Natural killer cell (primary cell): ENCODE measurements around the gene NPFFR1. TPM values are rescaled to one million over a fixed set of nuclear protein-coding genes. Genes with fewer than 3 reads are reported as not detected.

Experiments
- ATAC-seq, 3 donors: fragments of 150-1000 bp in 2 of 3; fragments of 200-7000 bp in 1 of 3; cut with Tn5 transposase; 1 replicate in 1 of 3; 2 replicates in 2 of 3; pipeline ENCODE4 v1.10.0; 2021; ENCODE audit warnings: mild to moderate bottlenecking in 2 of 3, moderate library complexity in 2 of 3
- DNase-seq, 2 donors: peaks; one replicate each; pipeline versions ENCODE4 v3.0.0 to v3.0.0-alpha.2; 2013 to 2021; ENCODE audit warnings: mixed read lengths in 1 of 2
- H3K27ac ChIP-seq: one replicate; pipeline ENCODE4 v1.5.1; 2013; ENCODE audit warnings: mild to moderate bottlenecking, low read length
- H3K27me3 ChIP-seq: one replicate; pipeline ENCODE4 v1.6.1; 2013; ENCODE audit warnings: low read length; ENCODE audit not compliant: control insufficient read depth, insufficient read depth
- H3K36me3 ChIP-seq: one replicate; pipeline ENCODE4 v1.6.1; 2013; ENCODE audit warnings: low read length; ENCODE audit not compliant: control insufficient read depth, insufficient read depth
- H3K4me1 ChIP-seq: one replicate; pipeline ENCODE4 v1.6.1; 2013; ENCODE audit warnings: low read length; ENCODE audit not compliant: control insufficient read depth, insufficient read depth
- H3K4me3 ChIP-seq: one replicate; pipeline ENCODE4 v1.5.1; 2013; ENCODE audit warnings: low read length
- H3K9me3 ChIP-seq: one replicate; pipeline ENCODE4 v1.6.1; 2013; ENCODE audit warnings: low read length; ENCODE audit not compliant: control insufficient read depth, insufficient read depth
- H3K27ac Mint-ChIP-seq, 2 donors: one replicate each; pipeline ENCODE4 v1.8.0; 2022; ENCODE audit warnings: mild to moderate bottlenecking in 2 of 2, mixed read lengths in 2 of 2, moderate library complexity in 1 of 2
- H3K27me3 Mint-ChIP-seq, 2 donors: one replicate each; pipeline ENCODE4 v1.8.0; 2022; ENCODE audit warnings: low read depth in 2 of 2, mixed read lengths in 2 of 2
- H3K36me3 Mint-ChIP-seq: one replicate; pipeline ENCODE4 v1.8.0; 2022; ENCODE audit warnings: mixed read lengths
- H3K4me1 Mint-ChIP-seq, 2 donors: one replicate each; pipeline ENCODE4 v1.8.0; 2022; ENCODE audit warnings: mixed read lengths in 2 of 2
- H3K4me3 Mint-ChIP-seq: one replicate; pipeline ENCODE4 v1.8.0; 2022; ENCODE audit warnings: mild to moderate bottlenecking, moderate library complexity, mixed read lengths
- H3K9me3 Mint-ChIP-seq, 2 donors: one replicate each; pipeline ENCODE4 v1.8.0; 2022; ENCODE audit warnings: mixed read lengths in 2 of 2
- WGBS: methylation state at CpG from one replicate; pipeline ENCODE4 v1.1.7; 2013; ENCODE audit warnings: missing lambda C conversion rate; ENCODE audit not compliant: insufficient coverage; 5-methylcytosine and 5-hydroxymethylcytosine counted together
- intact Hi-C: fragments of 100-400 bp; cut with micrococcal nuclease; formaldehyde crosslinking; loops from one replicate; pipeline ENCODE4 v1.14.2; 2022
- total RNA-seq, 4 donors: library from RNA; stranded (reverse); fragments of 120-200 nt in 1 of 4; gene quantifications; one replicate each; pipeline versions ENCODE4 v1.2.3 to v1.2.4, GENCODE V29; 2013 to 2022
- TF ChIP-seq, protein P1 (sequence below): fragments of 200-600 bp; IDR thresholded peaks from one replicate; pipeline ENCODE4 v1.8.0; 2022; ENCODE audit warnings: antibody characterized with exemption

The NPFFR1 gene
- total RNA-seq, 3 donors from 2014 or later (not counting 1 experiment from before 2014, with no cell fraction given): 0.05 TPM; not detected in 2

GRCh38 chr10:70295926-70296325 is 12.1 kb upstream of the NPFFR1 start:
- Mint-ChIP-seq H3K9me3 (no peaks in the 10 kb centered on the region), H3K27ac (no peak overlapping the region), H3K4me1 (peaks cover 6 to 11% of the 10 kb centered on the region in 2 donors), H3K27me3 (no peaks in the 10 kb centered on the region), H3K4me3 (no peak overlapping the region), H3K36me3 (no peaks in the 10 kb centered on the region)
- Histone ChIP-seq H3K4me3 (no peak overlapping the region), H3K27ac (no peak overlapping the region), H3K27me3 (no peaks in the 10 kb centered on the region), H3K9me3 (no peaks in the 10 kb centered on the region), H3K36me3 (no peaks in the 10 kb centered on the region), H3K4me1 (peaks cover 29% of the 10 kb centered on the region)
- ATAC-seq: no peak
- intact Hi-C loops: no loop called here
- TF ChIP-seq, protein P1, sequence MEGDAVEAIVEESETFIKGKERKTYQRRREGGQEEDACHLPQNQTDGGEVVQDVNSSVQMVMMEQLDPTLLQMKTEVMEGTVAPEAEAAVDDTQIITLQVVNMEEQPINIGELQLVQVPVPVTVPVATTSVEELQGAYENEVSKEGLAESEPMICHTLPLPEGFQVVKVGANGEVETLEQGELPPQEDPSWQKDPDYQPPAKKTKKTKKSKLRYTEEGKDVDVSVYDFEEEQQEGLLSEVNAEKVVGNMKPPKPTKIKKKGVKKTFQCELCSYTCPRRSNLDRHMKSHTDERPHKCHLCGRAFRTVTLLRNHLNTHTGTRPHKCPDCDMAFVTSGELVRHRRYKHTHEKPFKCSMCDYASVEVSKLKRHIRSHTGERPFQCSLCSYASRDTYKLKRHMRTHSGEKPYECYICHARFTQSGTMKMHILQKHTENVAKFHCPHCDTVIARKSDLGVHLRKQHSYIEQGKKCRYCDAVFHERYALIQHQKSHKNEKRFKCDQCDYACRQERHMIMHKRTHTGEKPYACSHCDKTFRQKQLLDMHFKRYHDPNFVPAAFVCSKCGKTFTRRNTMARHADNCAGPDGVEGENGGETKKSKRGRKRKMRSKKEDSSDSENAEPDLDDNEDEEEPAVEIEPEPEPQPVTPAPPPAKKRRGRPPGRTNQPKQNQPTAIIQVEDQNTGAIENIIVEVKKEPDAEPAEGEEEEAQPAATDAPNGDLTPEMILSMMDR: no peak
- no peak for DNase-seq
- 90% methylated on average over 5 of the region's 7 CpGs for WGBS

GRCh38 chr10:70295321-70295720 is 11.5 kb upstream of the NPFFR1 start:
- ATAC-seq: no peak
- Histone ChIP-seq H3K4me1 (peaks cover 26% of the 10 kb centered on the region), H3K27ac (no peak overlapping the region), H3K9me3 (no peaks in the 10 kb centered on the region), H3K4me3 (no peak overlapping the region), H3K36me3 (no peaks in the 10 kb centered on the region), H3K27me3 (no peaks in the 10 kb centered on the region)
- Mint-ChIP-seq H3K9me3 (no peaks in the 10 kb centered on the region), H3K27ac (no peak overlapping the region), H3K27me3 (no peaks in the 10 kb centered on the region), H3K4me1 (peaks cover 6 to 11% of the 10 kb centered on the region in 2 donors), H3K36me3 (no peaks in the 10 kb centered on the region), H3K4me3 (no peak overlapping the region)
- WGBS: 89% methylated on average over 3 of the region's 3 CpGs
- TF ChIP-seq, protein P1: no peak
- intact Hi-C loops: no loop called here
- no peak for DNase-seq

DNA sequence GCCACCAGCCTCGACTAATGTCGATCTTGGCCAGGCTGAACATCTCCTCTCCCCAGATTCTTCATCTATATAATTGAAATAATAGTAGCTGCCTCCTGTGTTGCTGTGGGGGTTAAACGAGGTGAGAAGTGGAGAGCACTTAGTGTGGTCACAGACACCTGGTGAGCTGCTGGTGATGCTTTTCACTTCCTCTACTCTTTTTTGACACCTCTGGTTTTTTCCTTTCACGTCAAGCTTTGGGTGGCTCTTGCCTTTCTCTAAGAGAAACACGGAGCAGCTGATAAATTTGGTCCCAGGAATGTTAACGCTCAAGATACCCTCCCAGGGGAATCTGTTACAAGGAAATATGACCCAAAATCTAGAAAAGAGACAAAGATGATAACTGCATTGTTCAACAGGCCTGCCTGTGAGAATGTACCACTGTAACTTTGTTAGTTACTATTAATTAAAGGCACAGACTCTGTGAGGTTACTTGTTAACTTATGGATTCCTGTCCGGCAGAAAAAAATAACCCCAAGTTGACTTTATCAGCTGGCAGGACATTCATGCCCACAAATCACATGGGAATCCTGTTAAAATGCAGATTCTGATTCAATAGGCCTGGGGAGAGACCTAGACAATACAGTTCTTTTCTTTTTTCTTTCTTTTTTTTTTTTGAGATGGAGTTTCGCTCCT is 9.5 kb upstream of the NPFFR1 start:
- Histone ChIP-seq H3K36me3 (no peaks in the 10 kb centered on the region), H3K9me3 (no peaks in the 10 kb centered on the region), H3K4me1 (peaks cover 26% of the 10 kb centered on the region), H3K27me3 (no peaks in the 10 kb centered on the region), H3K27ac (no peak overlapping the region), H3K4me3 (no peak overlapping the region)
- Mint-ChIP-seq H3K27ac (no peak overlapping the region), H3K27me3 (no peaks in the 10 kb centered on the region), H3K36me3 (no peaks in the 10 kb centered on the region), H3K9me3 (no peaks in the 10 kb centered on the region), H3K4me3 (no peak overlapping the region), H3K4me1 (peaks cover 6 to 11% of the 10 kb centered on the region in 2 donors)
- 49% methylated on average over 6 of the region's 8 CpGs for WGBS
- peak in 2 of 3 donors; percentile 46 to 63 for ATAC-seq
- TF ChIP-seq, protein P1: no peak
- intact Hi-C loops: no loop called here
- peak in 1 of 2 donors; percentile 34 for DNase-seq

DNA sequence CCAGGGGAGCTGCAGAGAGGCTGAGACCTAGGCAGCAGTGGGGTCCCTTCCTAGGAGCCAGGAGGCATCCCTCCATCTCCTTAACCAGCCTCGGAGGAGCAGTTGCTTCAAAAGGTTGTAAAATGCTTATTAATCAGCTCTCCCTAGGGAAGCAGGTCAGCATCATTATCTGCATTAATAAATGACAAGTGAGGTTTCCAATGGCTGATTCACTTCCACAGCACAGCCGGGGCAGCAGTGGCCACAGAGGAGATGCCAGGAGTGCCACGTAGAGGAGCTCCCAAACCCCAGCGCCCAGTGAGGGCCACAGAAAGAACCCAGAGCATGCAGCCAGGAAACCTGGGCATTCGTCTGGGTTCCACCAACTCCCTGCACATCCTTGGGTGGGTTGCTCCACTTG is 8.2 kb upstream of the NPFFR1 start:
- no peaks in the 10 kb centered on the region for H3K9me3 ChIP-seq
- no peak overlapping the region for H3K27ac Mint-ChIP-seq
- no peaks in the 10 kb centered on the region for H3K36me3 ChIP-seq
- no peak overlapping the region for H3K27ac ChIP-seq
- no peaks in the 10 kb centered on the region for H3K36me3 Mint-ChIP-seq
- ATAC-seq: no peak
- H3K4me1 ChIP-seq: peaks cover 26% of the 10 kb centered on the region
- no peaks in the 10 kb centered on the region for H3K27me3 ChIP-seq
- H3K4me3 Mint-ChIP-seq: no peak overlapping the region
- no peaks in the 10 kb centered on the region for H3K9me3 Mint-ChIP-seq
- H3K27me3 Mint-ChIP-seq: peaks cover 0 to 6% of the 10 kb centered on the region in 2 donors
- intact Hi-C loops: no loop called here
- DNase-seq: no peak
- 89% methylated on average over 5 of the region's 5 CpGs for WGBS
- no peak overlapping the region for H3K4me3 ChIP-seq
- TF ChIP-seq, protein P1: no peak
- H3K4me1 Mint-ChIP-seq: peaks cover 6 to 11% of the 10 kb centered on the region in 2 donors
